HepG2 (cell line): ENCODE measurements around the gene SOAT2. TPM values are rescaled to one million over a fixed set of nuclear protein-coding genes. Genes with fewer than 3 reads are reported as not detected.
A peak's percentile ranks its signal among the peaks of the same experiment; 100 is the strongest.

Experiments
- MLXIP ChIP-seq: sonication (generic); formaldehyde crosslinking; IDR thresholded peaks from 2 replicates; pipeline ENCODE4 v1.9.0; 2021; ENCODE audit warnings: missing genetic modification reagents, borderline replicate concordance
- RXRB ChIP-seq: IDR thresholded peaks from 2 replicates; pipeline ENCODE4 v1.6.1; 2016; ENCODE audit warnings: borderline replicate concordance, missing genetic modification reagents, missing compliant biosample characterization
- SIN3A ChIP-seq: IDR thresholded peaks from 2 replicates; pipeline ENCODE4 v1.6.1; 2011; ENCODE audit warnings: low read depth, mild to moderate bottlenecking, control low read depth, low read length, borderline replicate concordance
- SMAD3 ChIP-seq: sonication (generic); formaldehyde crosslinking; IDR thresholded peaks from 2 replicates; pipeline ENCODE4 v1.4.0; 2020; ENCODE audit warnings: missing genetic modification reagents
- SNRNP70 ChIP-seq: fragments of 200-400 bp; formaldehyde crosslinking; IDR thresholded peaks from 2 replicates; pipeline ENCODE4 v1.6.1; 2017; ENCODE audit warnings: mild to moderate bottlenecking, low read depth, low read length, moderate library complexity
- ZNF264 ChIP-seq: sonication (generic); formaldehyde crosslinking; IDR thresholded peaks from 2 replicates; pipeline ENCODE4 v1.4.0; 2020; ENCODE audit warnings: missing genetic modification reagents
- ZNF276 ChIP-seq: sonication (generic); formaldehyde crosslinking; IDR thresholded peaks from 2 replicates; pipeline ENCODE4 v1.4.0; 2020; ENCODE audit warnings: mild to moderate bottlenecking, low read depth, missing genetic modification reagents
- ZNF563 ChIP-seq: sonication (generic); formaldehyde crosslinking; IDR thresholded peaks from 2 replicates; pipeline ENCODE4 v1.8.0; 2022; ENCODE audit warnings: mild to moderate bottlenecking, moderate library complexity, missing genetic modification reagents
- ZSCAN5A ChIP-seq: sonication (generic); formaldehyde crosslinking; IDR thresholded peaks from 2 replicates; pipeline ENCODE4 v1.8.0; 2022; ENCODE audit warnings: mild to moderate bottlenecking, missing genetic modification reagents, borderline replicate concordance
- ZSCAN9 ChIP-seq: IDR thresholded peaks from 2 replicates; pipeline ENCODE4 v1.6.1; 2016; ENCODE audit warnings: borderline replicate concordance
- polyA plus RNA-seq, 8 experiments: library from polyadenylated mRNA; depleted of rRNA in 3 of 8; stranded (reverse) in 7 of 8; unstranded in 1 of 8; fragments of >200 nt; fragmentation: Illumina TruSeq in 4 of 8; extraction: Trizol in 4 of 8; gene quantifications; 2 replicates each; pipeline versions ENCODE4 v1.2.1 to v1.2.3, GENCODE V29; 2011 to 2016; ENCODE audit warnings: low read depth in 4 of 8, missing spikeins in 1 of 8, mixed read lengths in 1 of 8; ENCODE audit not compliant: insufficient read depth in 1 of 8
- total RNA-seq, 5 experiments: library from RNA; depleted of rRNA; stranded (reverse); fragments of >200 nt; fragmentation: Illumina TruSeq; extraction: Trizol; gene quantifications; 2 replicates each; pipeline ENCODE4 v1.2.3, GENCODE V29; 2016; ENCODE audit warnings: low read depth in 1 of 5
- TF ChIP-seq, protein P1 (sequence below): sonication (generic); formaldehyde crosslinking; IDR thresholded peaks from 2 replicates; pipeline ENCODE4 v1.8.1; 2023; ENCODE audit warnings: missing genetic modification reagents, inconsistent platforms, borderline replicate concordance
- TF ChIP-seq, protein P2 (sequence below), 2 experiments: sonication (generic) in 1 of 2; formaldehyde crosslinking in 1 of 2; IDR thresholded peaks; 2 replicates each; pipeline versions ENCODE4 v1.4.0 to v1.6.1; 2016 to 2020; ENCODE audit warnings: borderline replicate concordance in 1 of 2, low read depth in 1 of 2, mild to moderate bottlenecking in 1 of 2, missing genetic modification reagents in 1 of 2

SOAT2 gene
- total and polyA plus RNA-seq, 2 of the 13 experiments (the other 11 are each of a cell fraction or from before 2014, with no cell fraction given) = 14.9 to 108 TPM

GRCh38 chr12:53061404-53062010 is 41.8 kb upstream of the SOAT2 start (continued):
- TF ChIP-seq ZSCAN5A (CRISPR knock-in tag) (no peak; the same call in 1 of the 2 replicates), RXRB (CRISPR knock-in tag) (peak; percentile 90), SIN3A (peak; percentile 49; the same call in 1 of the 2 replicates), ZSCAN9 (no peak), ZNF276 (CRISPR knock-in tag) (no peak), ZNF264 (peak; percentile 66; the same call in 1 of the 2 replicates), SMAD3 (0 out of 2 replicates have a peak, but pooled peaks have one; percentile 34), SNRNP70 (no peak), ZNF563 (CRISPR knock-in tag) (peak; percentile 61; the same call in 1 of the 2 replicates), MLXIP (CRISPR knock-in tag) (no peak)
- TF ChIP-seq, protein P1, sequence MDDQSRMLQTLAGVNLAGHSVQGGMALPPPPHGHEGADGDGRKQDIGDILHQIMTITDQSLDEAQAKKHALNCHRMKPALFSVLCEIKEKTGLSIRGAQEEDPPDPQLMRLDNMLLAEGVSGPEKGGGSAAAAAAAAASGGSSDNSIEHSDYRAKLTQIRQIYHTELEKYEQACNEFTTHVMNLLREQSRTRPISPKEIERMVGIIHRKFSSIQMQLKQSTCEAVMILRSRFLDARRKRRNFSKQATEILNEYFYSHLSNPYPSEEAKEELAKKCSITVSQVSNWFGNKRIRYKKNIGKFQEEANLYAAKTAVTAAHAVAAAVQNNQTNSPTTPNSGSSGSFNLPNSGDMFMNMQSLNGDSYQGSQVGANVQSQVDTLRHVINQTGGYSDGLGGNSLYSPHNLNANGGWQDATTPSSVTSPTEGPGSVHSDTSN (CRISPR knock-in tag) = no peak
- TF ChIP-seq, protein P2, sequence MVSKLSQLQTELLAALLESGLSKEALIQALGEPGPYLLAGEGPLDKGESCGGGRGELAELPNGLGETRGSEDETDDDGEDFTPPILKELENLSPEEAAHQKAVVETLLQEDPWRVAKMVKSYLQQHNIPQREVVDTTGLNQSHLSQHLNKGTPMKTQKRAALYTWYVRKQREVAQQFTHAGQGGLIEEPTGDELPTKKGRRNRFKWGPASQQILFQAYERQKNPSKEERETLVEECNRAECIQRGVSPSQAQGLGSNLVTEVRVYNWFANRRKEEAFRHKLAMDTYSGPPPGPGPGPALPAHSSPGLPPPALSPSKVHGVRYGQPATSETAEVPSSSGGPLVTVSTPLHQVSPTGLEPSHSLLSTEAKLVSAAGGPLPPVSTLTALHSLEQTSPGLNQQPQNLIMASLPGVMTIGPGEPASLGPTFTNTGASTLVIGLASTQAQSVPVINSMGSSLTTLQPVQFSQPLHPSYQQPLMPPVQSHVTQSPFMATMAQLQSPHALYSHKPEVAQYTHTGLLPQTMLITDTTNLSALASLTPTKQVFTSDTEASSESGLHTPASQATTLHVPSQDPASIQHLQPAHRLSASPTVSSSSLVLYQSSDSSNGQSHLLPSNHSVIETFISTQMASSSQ (IDR thresholded peaks at IDR 0.05; ENCODE audit: low read depth) = no peak
- TF ChIP-seq, protein P2 (CRISPR knock-in tag; IDR thresholded peaks at IDR 0.05; ENCODE audit: borderline replicate concordance) = peak; percentile 51; the same call in 1 of the 2 replicates
